GM21526 (cell line): Measurements from ENCODE around the gene TTPAL.

Experiments
- ATAC-seq: cut with Tn5 transposase; IDR thresholded peaks from one replicate; pipeline ENCODE4 v1.9.1; 2021; ENCODE audit warnings: moderate library complexity; ENCODE audit not compliant: unreplicated experiment, low FRiP score

The TTPAL gene, protein sequence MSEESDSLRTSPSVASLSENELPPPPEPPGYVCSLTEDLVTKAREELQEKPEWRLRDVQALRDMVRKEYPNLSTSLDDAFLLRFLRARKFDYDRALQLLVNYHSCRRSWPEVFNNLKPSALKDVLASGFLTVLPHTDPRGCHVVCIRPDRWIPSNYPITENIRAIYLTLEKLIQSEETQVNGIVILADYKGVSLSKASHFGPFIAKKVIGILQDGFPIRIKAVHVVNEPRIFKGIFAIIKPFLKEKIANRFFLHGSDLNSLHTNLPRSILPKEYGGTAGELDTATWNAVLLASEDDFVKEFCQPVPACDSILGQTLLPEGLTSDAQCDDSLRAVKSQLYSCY

DNA sequence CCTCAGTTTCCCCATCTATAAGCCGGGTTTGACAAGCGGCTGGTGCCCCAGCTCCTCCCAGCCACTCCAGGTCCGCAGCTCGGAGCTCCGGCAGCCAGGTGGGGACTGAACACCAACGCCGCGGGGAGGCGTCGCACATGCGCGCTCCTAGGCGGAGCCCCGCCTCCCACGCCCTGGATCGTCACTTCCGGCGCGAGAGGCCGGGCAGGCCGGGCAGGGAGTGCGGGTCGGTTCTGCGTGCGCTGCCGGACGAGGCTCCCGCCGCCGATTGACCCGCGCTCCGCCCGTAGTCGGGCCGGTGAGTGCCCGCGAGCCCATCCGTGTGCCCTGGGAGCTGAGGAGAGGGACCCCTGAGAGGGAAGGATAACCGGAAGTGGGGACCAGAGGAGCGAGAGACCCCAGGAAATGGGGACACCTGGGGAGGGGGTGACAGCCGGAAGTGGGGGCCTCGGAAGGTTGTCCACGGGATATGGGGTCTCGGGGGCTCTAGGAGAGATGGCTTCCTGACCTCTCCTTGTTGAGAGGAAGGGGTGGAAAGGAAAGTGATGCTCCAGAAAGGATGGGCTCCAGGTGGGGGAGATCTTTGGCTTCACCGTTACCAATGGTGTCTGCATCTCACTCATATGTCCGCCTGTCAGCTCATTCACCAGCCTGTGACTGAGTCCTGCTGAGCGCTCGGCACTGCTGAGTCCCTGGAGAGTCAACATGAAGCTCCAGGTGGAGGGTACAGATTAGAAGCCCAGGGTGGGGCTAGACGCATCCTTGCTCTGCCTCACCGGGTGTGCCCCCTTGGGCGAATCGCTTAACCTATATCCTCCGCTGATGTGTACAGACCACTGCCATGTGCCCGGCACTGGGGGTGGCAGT lies at the start of gene TTPAL:
TTPAL (plus strand) TSS at position 181 of the 867 bp plus-strand sequence. CDS start 4,126 bp downstream, outside the sequence.
- ATAC-seq = peak; percentile 84

- no peak for ATAC-seq
Measured at GRCh38 chr20:44425923-44426322, 49.8 kb upstream of the TTPAL start.

DNA sequence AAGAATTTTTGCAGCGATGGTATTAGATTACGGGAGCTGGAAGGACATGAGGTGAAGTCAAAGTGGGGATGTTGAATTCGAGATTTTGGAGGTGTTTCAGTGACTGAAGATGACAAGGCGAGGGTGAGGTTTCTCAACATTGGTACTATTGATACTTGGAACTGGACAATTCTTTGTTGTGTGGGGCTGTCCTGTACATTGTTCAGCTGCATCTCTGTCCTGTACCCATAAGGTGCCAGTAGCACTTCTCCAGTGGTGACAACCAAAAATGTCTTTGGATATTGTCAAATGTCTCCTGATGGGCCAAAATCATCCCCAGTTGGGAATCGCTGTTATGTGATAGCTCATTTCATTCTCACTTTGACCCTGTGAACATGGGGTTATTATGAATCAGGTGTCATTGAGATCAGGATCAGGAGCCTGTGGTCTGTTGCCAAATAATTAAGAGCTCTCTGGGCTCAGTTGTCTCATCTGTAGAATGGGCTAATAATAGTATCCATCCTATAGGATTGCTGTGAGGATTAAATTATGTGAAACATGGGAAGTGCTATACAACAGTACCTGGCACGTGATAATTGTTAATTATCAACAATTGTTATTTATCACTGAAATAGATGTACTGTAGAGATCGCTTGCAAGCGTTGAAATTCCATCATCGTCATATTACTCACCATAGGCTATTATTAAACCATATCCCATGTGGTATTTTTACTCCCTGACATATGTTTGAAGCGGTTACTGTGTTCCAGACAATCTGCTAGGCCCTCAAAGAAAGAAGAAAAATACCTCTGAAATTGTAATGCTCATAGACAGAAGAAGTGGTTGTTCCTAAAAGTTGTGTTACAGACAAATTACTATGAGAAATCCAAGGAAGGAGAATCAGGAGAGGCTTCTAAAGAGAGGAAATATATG lies 48.5 kb upstream of the TTPAL start:
- ATAC-seq = no peak

DNA sequence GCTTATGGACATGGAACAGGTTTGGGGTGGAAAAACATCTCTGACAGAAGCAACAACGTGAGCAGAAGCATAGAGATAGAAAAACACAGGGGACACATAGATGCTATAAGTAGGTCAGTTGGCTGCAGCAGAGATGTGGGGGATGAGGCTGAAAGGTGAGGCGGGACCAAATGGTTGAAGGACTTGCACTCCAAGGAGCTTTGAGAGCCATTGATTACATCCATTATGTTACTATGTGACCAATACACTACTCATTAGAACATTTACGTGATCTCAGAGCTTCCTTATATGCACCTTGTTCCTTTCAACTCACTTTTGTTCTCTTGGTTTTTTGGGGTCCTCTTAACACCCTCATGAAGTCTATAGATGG lies 47.9 kb upstream of the TTPAL start:
- ATAC-seq = no peak

DNA sequence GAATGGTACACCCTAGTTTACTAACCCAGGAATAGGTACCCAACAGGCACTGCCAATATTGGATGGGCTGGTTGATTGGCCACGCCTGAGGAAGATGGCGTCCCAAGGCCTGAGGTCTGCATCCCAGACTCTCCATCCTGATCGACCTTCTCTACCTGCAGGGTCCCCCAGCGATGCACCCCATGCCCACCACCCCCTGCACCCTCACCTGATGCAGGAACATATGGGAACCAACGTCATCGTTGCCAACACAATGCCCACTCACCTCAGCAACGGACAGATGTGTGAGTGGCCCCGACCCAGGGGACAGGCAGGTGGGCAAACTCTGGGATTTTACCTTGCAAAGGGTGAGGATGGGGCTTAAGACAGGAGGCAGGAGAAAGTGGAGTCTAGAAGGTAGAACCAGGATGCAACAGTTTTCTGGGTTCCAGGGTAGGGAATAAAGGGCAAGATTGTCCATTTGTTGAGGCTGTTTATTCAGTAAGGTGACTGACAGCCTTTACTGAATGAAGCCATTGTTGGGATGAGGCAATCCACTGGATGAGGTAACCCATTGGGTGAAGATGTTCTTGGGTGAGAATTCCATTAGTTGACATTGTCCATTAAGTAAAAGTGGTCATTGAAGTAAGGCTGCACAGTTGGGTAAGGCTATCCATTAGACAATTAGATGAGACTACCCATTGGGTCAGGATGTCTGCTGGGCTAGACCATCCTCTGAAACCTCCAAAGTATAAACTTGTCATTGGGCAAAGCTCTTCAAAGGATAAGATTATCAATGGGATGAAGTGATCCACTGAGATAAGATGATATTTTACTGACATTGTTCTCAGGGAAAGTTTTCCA lies 47.3 kb upstream of the TTPAL start:
- ATAC-seq = no peak

- ATAC-seq = no peak
Measured at GRCh38 chr20:44429017-44429339, 46.7 kb upstream of the TTPAL start.

DNA sequence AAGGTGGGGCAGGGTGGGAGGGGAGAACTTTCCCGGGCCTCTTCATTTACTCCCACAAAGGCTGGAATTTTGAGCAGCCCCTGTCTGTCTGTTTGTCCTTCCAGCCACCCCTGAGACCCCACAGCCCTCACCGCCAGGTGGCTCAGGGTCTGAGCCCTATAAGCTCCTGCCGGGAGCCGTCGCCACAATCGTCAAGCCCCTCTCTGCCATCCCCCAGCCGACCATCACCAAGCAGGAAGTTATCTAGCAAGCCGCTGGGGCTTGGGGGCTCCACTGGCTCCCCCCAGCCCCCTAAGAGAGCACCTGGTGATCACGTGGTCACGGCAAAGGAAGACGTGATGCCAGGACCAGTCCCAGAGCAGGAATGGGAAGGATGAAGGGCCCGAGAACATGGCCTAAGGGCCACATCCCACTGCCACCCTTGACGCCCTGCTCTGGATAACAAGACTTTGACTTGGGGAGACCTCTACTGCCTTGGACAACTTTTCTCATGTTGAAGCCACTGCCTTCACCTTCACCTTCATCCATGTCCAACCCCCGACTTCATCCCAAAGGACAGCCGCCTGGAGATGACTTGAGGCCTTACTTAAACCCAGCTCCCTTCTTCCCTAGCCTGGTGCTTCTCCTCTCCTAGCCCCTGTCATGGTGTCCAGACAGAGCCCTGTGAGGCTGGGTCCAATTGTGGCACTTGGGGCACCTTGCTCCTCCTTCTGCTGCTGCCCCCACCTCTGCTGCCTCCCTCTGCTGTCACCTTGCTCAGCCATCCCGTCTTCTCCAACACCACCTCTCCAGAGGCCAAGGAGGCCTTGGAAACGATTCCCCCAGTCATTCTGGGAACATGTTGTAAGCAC lies 46.0 kb upstream of the TTPAL start:
- ATAC-seq = no peak

DNA sequence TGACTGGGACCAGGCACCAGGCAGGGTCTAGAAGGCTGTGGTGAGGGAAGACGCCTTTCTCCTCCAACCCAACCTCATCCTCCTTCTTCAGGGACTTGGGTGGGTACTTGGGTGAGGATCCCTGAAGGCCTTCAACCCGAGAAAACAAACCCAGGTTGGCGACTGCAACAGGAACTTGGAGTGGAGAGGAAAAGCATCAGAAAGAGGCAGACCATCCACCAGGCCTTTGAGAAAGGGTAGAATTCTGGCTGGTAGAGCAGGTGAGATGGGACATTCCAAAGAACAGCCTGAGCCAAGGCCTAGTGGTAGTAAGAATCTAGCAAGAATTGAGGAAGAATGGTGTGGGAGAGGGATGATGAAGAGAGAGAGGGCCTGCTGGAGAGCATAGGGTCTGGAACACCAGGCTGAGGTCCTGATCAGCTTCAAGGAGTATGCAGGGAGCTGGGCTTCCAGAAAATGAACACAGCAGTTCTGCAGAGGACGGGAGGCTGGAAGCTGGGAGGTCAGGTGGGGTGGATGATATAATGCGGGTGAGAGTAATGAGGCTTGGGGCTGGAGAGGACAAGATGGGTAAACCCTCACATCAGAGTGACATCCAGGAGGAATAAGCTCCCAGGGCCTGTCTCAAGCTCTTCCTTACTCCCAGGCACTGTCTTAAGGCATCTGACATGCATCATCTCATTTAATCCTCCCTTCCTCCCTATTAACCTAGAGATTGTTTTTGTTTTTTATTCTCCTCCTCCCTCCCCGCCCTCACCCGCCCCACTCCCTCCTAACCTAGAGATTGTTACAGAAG lies 45.2 kb upstream of the TTPAL start:
- no peak for ATAC-seq

DNA sequence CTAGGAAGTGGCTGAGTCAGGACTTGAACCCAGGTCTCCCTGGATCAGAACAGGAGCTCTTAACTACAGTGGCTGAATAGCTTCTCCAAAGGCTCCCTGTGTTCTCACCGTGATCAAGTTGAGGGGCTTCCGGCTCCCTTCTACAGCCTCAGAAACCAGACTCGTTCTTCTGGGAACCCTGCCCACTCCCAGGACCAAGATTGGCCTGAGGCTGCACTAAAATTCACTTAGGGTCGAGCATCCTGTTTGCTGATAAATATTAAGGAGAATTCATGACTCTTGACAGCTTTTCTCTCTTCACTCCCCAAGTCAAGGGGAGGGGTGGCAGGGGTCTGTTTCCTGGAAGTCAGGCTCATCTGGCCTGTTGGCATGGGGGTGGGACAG lies 44.6 kb upstream of the TTPAL start:
- ATAC-seq = no peak

GRCh38 chr20:44431502-44432234 lies 44.0 kb upstream of the TTPAL start:
- ATAC-seq = no peak

DNA sequence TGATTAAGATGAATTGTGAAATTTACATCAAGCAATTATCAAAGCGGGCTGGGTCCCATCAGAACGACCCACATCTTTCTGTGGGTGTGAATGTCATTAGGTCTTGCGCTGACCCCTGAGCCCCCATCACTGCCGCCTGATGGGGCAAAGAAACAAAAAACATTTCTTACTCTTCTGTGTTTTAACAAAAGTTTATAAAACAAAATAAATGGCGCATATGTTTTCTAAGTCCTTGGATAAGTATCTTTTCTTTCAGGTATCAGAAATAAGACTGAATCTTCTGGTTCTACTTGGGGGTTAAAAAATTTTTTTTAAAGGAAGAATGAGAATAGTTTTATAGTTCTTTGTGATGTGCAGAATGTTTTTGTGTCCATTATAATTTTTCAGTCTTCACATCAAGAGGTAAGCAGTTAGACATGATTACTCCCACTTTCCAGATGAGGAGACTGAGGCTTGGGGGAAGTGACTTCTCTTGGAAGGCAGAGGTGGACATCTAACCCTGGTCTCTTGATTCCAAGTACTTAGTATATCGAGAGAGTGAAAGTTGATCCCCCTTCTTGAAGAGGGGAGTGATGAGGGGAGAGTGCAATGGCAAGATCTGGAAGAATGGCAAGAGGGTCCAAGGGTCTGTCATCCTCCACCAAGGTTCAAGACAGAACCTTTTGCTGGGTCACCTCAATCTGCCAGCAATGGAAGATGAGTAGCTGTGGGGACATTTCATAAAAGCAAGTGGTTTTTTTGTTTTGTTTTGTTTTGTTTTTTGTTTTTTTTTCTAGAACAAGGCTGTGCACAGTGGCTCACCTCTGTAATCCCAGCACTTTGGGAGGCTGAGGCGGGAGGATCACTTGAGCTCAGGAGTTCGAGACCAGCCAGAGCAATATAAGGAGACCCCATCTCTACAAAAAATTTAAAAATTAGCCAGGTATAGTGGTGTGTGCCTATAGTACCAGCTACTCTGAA lies 42.8 kb upstream of the TTPAL start:
- no peak for ATAC-seq

GRCh38 chr20:44433751-44434538 lies 41.7 kb upstream of the TTPAL start:
- no peak for ATAC-seq

DNA sequence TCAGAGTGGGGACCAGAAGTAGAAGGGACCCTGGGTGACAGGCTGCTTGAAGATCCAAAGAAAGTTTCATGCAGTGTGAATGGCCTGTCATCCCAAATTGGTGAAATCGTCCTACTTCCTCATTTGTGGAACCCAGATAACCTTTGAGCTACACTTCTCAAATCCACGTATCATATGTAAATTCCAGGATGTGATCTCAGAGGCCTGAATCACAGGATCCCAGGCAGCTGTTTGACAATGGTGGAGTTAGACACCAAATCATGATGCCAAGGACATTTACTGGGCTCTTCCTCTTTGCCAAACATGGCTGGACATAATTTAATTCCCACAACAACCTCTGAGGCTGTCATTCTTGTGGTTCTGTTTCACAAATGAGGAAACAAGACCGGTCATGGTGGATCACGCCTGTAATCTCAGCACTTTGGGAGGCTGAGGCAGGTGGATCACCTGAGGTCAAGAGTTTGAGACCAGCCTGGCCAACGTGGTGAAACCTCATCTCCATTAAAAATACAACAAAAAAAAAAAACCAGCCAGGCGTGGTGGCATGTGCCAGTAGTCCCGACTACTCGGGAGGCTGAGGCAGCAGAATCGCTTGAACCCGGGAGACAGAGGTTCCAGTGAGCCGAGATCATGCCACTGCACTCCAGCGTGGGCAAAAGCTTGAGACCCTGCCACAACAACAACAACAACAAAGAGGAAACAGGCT lies 39.9 kb upstream of the TTPAL start:
- ATAC-seq = no peak

- no peak for ATAC-seq
Measured at GRCh38 chr20:44436393-44436792, 39.3 kb upstream of the TTPAL start.

GRCh38 chr20:44437497-44437896 lies 38.2 kb upstream of the TTPAL start:
- no peak for ATAC-seq
